ENCODE results near the gene MRPS17.
"Not testable (repeated sequence)": the region's sequence is repeated elsewhere in the genome, so short reads cannot be mapped to it uniquely, and the experiment has no call there.

Gene MRPS17

GRCh38 chr7:55951637-55952351 lies at the start of gene MRPS17:
Gene MRPS17, plus strand, starts transcription at chr7:55951877. Its CDS starts 1,319 bp downstream, at chr7:55953196.
- peak; percentile 81 for DNase-seq

- no peak for DNase-seq
Measured at GRCh38 chr7:55903985-55904759, 47.5 kb upstream of the MRPS17 start.

- no peak for DNase-seq
Measured at GRCh38 chr7:55912748-55913158, 38.9 kb upstream of the MRPS17 start.

- DNase-seq, result no peak
Measured at GRCh38 chr7:55917771-55918170, 33.9 kb upstream of the MRPS17 start.

GRCh38 chr7:55928006-55928767 lies 23.5 kb upstream of the MRPS17 start:
- DNase-seq, result no peak

GRCh38 chr7:55931421-55932151 lies 20.1 kb upstream of the MRPS17 start:
- DNase-seq, result no peak

GRCh38 chr7:55939514-55940123 lies 12.1 kb upstream of the MRPS17 start:
- no peak for DNase-seq

- no peak for DNase-seq
Measured at GRCh38 chr7:55946545-55946944, 5.1 kb upstream of the MRPS17 start.

GRCh38 chr7:55952352-55952671 lies 635 bp downstream of the MRPS17 start:
- not testable (repeated sequence) for DNase-seq

- DNase-seq, result no peak
Measured at GRCh38 chr7:55953707-55954475, 2.2 kb downstream of the MRPS17 start.

- DNase-seq, result no peak
Measured at GRCh38 chr7:55957190-55957589, 5.5 kb downstream of the MRPS17 start.

- DNase-seq, result no peak
Measured at GRCh38 chr7:55962014-55962413, 10.3 kb downstream of the MRPS17 start.

GRCh38 chr7:55963584-55964168 lies 12.0 kb downstream of the MRPS17 start:
- no peak for DNase-seq

- peak; percentile 71 for DNase-seq
Measured at GRCh38 chr7:55964261-55965099, 12.8 kb downstream of the MRPS17 start, which contains the start of gene NIPSNAP2. Gene NIPSNAP2, plus strand, starts transcription at chr7:55964585. Its CDS starts 25 bp downstream, at chr7:55964610.

GRCh38 chr7:55965100-55965470 lies 13.4 kb downstream of the MRPS17 start:
- no peak for DNase-seq

GRCh38 chr7:55965805-55966421 lies 14.2 kb downstream of the MRPS17 start:
- DNase-seq, result no peak

GRCh38 chr7:55966851-55967250 lies 15.2 kb downstream of the MRPS17 start:
- DNase-seq, result no peak

- no peak for DNase-seq
Measured at GRCh38 chr7:55969391-55969790, 17.7 kb downstream of the MRPS17 start.

- DNase-seq, result no peak
Measured at GRCh38 chr7:55970561-55970960, 18.9 kb downstream of the MRPS17 start.

GRCh38 chr7:55970978-55971377 lies 19.3 kb downstream of the MRPS17 start:
- no peak for DNase-seq
